ENCODE data around the gene ATP6V0E1.

Gene ATP6V0E1

GRCh38 chr5:172983542-172984243 is at the start of gene ATP6V0E1:
TSS of gene ATP6V0E1 (plus strand) at chr5:172983771. CDS start at chr5:172983861, 90 bp downstream.
- DNase-seq (ENCODE audit: low read depth in 2 of 2, low spot score in 1 of 2): peak; percentile 77 to 90

GRCh38 chr5:172935096-172935495 is 48.5 kb upstream of the ATP6V0E1 start:
- no peak for DNase-seq (ENCODE audit: low read depth in 2 of 2, low spot score in 1 of 2)

- no peak for DNase-seq (ENCODE audit: low read depth in 2 of 2, low spot score in 1 of 2)
Observed at GRCh38 chr5:172936401-172936800, 47.2 kb upstream of the ATP6V0E1 start.

- DNase-seq (ENCODE audit: low read depth in 2 of 2, low spot score in 1 of 2): no peak
Observed at GRCh38 chr5:172939071-172939470, 44.5 kb upstream of the ATP6V0E1 start.

- DNase-seq (ENCODE audit: low read depth in 2 of 2, low spot score in 1 of 2): no peak
Observed at GRCh38 chr5:172939611-172940267, 43.8 kb upstream of the ATP6V0E1 start.

GRCh38 chr5:172940268-172941066 is 43.1 kb upstream of the ATP6V0E1 start:
- no peak for DNase-seq (ENCODE audit: low read depth in 2 of 2, low spot score in 1 of 2)

GRCh38 chr5:172941067-172941516 is 42.5 kb upstream of the ATP6V0E1 start:
- no peak for DNase-seq (ENCODE audit: low read depth in 2 of 2, low spot score in 1 of 2)

- no peak for DNase-seq (ENCODE audit: low read depth in 2 of 2, low spot score in 1 of 2)
Observed at GRCh38 chr5:172942556-172942955, 41.0 kb upstream of the ATP6V0E1 start.

GRCh38 chr5:172943283-172943841 is 40.2 kb upstream of the ATP6V0E1 start:
- DNase-seq (ENCODE audit: low read depth in 2 of 2, low spot score in 1 of 2): no peak

- no peak for DNase-seq (ENCODE audit: low read depth in 2 of 2, low spot score in 1 of 2)
Observed at GRCh38 chr5:172943906-172944305, 39.7 kb upstream of the ATP6V0E1 start.

GRCh38 chr5:172944741-172945140 is 38.8 kb upstream of the ATP6V0E1 start:
- DNase-seq (ENCODE audit: low read depth in 2 of 2, low spot score in 1 of 2): no peak

GRCh38 chr5:172945151-172945550 is 38.4 kb upstream of the ATP6V0E1 start:
- no peak for DNase-seq (ENCODE audit: low read depth in 2 of 2, low spot score in 1 of 2)

GRCh38 chr5:172946146-172946545 is 37.4 kb upstream of the ATP6V0E1 start:
- no peak for DNase-seq (ENCODE audit: low read depth in 2 of 2, low spot score in 1 of 2)

- no peak for DNase-seq (ENCODE audit: low read depth in 2 of 2, low spot score in 1 of 2)
Observed at GRCh38 chr5:172949426-172949825, 34.1 kb upstream of the ATP6V0E1 start.

GRCh38 chr5:172950176-172950965 is 33.2 kb upstream of the ATP6V0E1 start:
- DNase-seq (ENCODE audit: low read depth in 2 of 2, low spot score in 1 of 2): no peak

GRCh38 chr5:172951371-172952033 is 32.1 kb upstream of the ATP6V0E1 start:
- no peak for DNase-seq (ENCODE audit: low read depth in 2 of 2, low spot score in 1 of 2)

GRCh38 chr5:172952034-172952511 is 31.5 kb upstream of the ATP6V0E1 start:
- no peak for DNase-seq (ENCODE audit: low read depth in 2 of 2, low spot score in 1 of 2)

- no peak for DNase-seq (ENCODE audit: low read depth in 2 of 2, low spot score in 1 of 2)
Observed at GRCh38 chr5:172953776-172954675, 29.5 kb upstream of the ATP6V0E1 start.

GRCh38 chr5:172954751-172955159 is 28.8 kb upstream of the ATP6V0E1 start:
- no peak for DNase-seq (ENCODE audit: low read depth in 2 of 2, low spot score in 1 of 2)
